Panc1 (cell line): ENCODE measurements around the gene SLC44A3.

Experiments
- CTCF ChIP-seq: fragments of 450-650 bp; IDR thresholded peaks from 2 replicates; pipeline ENCODE4 v1.5.1; 2017; ENCODE audit warnings: mild to moderate bottlenecking
- SIN3A ChIP-seq: IDR thresholded peaks from 2 replicates; pipeline ENCODE4 v1.6.1; 2012; ENCODE audit warnings: low read depth, mild to moderate bottlenecking, low read length, moderate library complexity, borderline replicate concordance; ENCODE audit not compliant: insufficient read depth

GRCh38 chr1:94783342-94784189 lies 36.6 kb upstream of the SLC44A3 start:
- TF ChIP-seq CTCF (no peak), SIN3A (no peak)
